Measurements from ENCODE around the gene PHACTR3. TPM values are rescaled to one million over a fixed set of nuclear protein-coding genes. Genes with fewer than 3 reads are reported as not detected.

Gene PHACTR3
- total RNA-seq, 2 donors from 2014 or later, result not detected

DNA sequence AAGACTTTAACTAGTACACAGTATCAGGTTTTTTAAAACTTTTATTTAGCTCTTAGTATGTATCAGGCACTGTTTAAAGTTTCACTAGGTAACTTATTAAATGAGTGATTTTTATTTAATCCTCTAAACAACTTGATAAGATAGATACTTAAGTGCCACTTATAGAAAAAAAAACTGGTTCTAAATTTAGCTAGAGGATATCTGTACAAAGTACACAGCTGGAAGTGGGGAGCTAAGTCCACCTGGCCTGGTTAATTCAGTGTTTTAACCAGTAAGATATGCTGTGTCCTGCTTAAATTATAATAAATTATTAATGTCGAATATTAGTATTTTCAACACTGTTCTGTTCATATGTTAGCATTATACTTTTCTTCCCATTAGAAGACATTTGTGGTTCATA, 291.6 kb downstream of the PHACTR3 start:
- DNase-seq (ENCODE audit: low spot score in 2 of 2), result no peak

More for the DNA sequence above, 291.6 kb downstream of the PHACTR3 start:
- no peak for ATAC-seq
- no peaks in the 10 kb centered on the region for H3K36me3 Mint-ChIP-seq
- no peak overlapping the region for H3K27ac Mint-ChIP-seq
- no peaks in the 10 kb centered on the region for H3K9me3 Mint-ChIP-seq

Measured in activated naive CD4-positive, alpha-beta T cell treated with anti-CD3 and anti-CD28 coated beads, Interleukin-2, amount 50 U/mL, for 72 hours (primary cell).